HG03108 (cell line): ENCODE measurements around the gene TUBA4A.
A peak's percentile ranks its signal among the peaks of the same experiment; 100 is the strongest.
"Not testable (repeated sequence)": the region's sequence is repeated elsewhere in the genome, so short reads cannot be mapped to it uniquely, and the experiment has no call there.

Source experiments
- ATAC-seq: cut with Tn5 transposase; IDR thresholded peaks from one replicate; pipeline ENCODE4 v1.9.1; 2021; ENCODE audit warnings: moderate library complexity; ENCODE audit not compliant: unreplicated experiment

Gene TUBA4A

GRCh38 chr2:219269362-219270054 lies 15.8 kb upstream of the TUBA4A start:
- ATAC-seq: no peak

GRCh38 chr2:219268294-219268693 lies 14.6 kb upstream of the TUBA4A start:
- no peak for ATAC-seq

- no peak for ATAC-seq
These were observed 13.2 kb upstream of the TUBA4A start for GRCh38 chr2:219266886-219267285.

DNA sequence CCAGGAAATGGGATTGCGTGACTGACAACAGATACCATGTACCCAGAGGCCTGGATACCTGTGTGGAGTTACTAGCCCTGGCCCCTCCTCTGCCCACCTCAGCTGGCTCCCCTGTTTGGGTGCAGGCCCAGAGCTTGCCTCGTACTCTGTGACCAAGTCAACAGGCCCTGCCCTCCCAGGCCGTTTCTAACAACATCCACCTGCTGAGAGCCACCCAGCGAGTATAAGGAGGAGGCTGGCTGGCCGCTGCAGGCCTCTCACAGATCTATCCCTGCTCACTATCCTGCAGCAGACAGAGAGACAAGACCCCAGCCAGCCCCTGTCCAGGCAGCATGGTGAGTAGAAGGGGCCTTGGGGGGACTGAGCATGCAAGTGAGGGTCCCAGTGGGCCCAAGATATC lies 12.5 kb upstream of the TUBA4A start:
- ATAC-seq: no peak

DNA sequence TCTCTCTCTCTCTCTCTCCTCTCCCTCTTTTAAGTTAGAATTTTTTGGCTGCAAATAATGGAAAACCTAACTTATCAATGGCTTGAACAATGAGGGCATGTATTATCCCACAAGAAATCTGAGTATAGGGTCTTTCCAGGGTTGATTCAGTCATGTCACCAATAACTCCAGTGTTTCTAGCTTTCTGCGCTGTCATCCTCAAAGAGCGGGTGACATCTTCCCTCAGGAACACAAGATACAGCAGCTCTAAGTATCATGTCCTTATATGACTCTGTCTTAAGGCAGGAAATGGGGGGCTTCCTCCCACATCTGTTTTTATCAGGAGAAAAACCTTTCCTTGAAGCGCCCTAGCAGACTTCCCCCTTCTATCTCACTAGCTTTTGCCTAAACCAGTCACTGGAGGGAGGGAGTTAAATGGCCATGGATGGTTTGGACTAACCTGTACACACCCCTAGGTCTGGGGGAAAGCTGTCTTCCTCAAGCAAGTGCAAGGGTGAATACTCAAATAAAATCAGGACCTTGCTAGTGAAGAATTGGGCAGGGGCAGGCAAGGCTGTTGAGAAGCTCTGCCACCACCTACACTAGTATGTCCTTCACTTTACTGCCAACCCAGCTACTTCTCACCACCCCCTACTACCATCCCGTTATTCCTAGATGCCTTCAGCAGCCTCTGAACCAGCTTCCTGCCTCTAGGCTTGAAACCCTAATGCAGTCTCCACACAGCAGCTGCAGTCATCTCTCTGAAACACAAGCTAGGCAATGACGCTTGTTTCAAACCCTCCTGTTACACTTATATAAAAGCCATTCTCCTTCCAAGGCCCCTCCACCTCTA lies 7.5 kb upstream of the TUBA4A start:
- no peak for ATAC-seq

DNA sequence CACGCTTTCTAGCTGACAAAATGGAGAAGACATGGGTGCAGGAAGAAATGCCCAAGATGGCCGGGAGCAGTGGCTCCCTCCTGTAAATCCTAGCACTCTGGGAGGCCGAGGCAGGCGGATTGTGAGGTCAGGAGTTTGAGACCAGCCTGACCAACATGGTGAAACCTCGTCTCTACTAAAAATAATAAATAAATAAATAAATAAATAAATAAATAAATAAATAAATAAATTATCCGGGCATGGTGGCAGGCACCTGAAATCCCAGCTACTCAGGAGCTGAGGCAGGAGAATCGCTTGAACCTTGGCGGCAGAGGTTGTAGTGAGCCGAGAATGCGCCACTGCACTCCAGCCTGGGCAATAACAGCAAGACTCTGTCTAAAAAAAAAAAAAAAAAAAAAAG lies 5.2 kb upstream of the TUBA4A start:
- not testable (repeated sequence) for ATAC-seq

- peak; percentile 14 for ATAC-seq
These were observed 978 bp upstream of the TUBA4A start for GRCh38 chr2:219254590-219255201.

DNA sequence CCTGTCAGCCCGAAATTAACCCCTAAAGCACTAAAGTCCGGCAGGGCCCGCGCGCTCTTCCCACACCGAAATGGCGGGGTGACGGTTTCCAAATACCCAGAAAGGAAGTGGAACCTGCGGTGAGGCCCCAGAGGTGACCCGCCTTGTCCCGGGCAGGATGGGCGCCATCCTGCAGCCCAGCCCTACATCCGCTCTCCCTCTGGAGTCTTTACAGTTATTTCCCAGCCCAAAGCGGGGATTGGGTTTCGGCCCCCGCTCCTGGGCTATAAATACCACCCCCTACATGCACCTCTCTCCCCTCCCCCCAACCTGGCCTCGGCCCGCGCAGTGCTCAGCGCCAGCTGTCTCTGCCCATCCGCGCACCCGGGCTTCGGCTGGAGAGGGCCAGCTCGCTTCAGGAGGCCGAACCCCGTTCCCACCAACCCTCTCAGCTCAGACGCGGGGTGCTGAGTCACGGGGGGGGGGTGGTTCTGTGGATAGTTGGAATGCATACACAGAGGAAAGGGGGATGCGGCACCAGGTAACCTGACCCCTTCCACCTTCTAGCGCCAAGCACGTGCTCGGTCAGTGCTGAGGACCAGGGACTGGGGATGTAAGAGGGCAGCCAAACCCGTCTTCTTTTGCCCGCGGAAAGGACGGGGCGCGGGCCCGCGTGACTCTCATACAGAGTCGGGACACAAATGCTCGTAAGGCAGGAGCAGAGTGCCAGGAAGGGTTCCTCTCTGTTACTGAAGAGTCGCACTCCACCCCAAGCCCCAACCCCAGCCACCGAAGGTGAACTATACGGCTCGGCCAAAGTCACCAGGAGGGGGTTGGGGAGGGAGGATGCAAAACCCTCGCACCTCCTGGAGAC lies 592 bp downstream of the TUBA4A start, which contains the start of gene TUBA4B:
TSS of gene TUBA4B (plus strand) at position 344 of the 853 bp plus-strand sequence. CDS start at position 509, 165 bp downstream.
- no peak for ATAC-seq

DNA sequence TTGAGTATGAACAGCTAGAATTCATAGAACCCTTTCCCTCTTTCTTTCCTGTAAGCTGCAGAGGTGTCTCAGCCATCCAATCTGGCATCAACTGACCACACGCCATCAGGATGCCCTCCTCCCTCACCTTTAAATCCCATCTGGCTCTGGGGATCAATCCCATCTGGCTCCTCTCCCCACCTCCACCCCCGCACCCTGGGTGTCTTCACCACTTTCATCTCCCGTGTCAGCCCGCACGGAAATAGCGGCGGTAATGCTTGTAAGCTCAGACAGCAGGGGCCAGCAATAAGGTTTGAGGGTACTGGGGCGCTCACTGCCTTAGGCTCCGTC lies 1.2 kb downstream of the TUBA4A start:
- no peak for ATAC-seq

- ATAC-seq: no peak
These were observed 1.6 kb downstream of the TUBA4A start for GRCh38 chr2:219252084-219252483.

DNA sequence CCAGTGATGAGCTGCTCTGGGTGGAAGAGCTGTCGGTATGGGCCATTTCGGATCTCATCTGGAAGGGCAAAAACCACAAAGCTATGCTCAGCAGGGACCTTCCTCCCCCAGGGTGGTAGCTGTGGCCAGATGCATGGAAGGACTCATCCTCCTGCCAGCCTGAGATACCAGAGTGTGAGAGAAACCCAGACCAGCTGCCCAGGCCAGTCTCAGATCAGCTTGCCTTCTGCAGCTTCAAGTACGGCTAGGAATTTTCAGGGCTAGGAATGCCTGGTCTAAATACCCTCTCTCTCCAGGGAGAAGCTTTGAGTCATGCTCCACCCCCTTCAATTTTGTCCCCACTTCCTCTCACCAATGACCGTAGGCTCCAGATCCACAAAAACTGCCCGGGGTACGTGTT lies 2.1 kb downstream of the TUBA4A start:
- ATAC-seq: no peak

DNA sequence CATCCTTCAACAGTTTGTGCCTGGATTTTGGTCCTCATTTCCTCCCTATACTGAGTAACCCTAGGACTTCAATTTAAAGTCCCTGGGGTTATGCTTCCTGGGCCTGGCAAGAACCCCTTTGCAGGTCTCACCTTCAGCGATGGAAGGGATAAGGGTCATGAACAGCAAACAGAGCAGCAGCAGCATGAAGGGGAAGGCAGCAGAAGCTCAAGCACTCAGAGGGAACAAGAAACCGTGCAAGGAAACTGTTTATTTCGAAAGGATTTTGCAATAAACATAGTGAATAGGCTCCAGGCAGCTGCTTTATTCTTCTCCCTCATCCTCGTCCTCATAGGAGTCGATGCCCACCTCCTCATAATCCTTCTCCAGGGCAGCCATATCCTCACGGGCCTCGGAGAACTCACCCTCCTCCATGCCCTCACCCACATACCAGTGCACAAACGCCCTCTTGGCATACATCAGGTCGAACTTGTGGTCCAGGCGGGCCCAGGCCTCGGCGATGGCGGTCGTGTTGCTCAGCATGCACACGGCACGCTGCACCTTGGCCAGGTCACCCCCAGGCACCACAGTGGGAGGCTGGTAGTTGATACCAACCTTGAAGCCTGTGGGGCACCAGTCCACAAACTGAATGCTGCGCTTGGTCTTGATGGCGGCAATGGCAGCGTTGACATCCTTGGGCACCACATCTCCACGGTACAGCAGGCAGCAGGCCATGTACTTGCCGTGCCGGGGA lies 3.5 kb downstream of the TUBA4A start:
- ATAC-seq: no peak

GRCh38 chr2:219249203-219249980 lies 4.3 kb downstream of the TUBA4A start:
- ATAC-seq: peak; percentile 44

- ATAC-seq: no peak
These were observed 4.9 kb downstream of the TUBA4A start for GRCh38 chr2:219248845-219249202.

GRCh38 chr2:219247678-219248642 lies 5.8 kb downstream of the TUBA4A start:
- ATAC-seq: peak; percentile 20

- no peak for ATAC-seq
These were observed 7.2 kb downstream of the TUBA4A start for GRCh38 chr2:219246559-219246958.

DNA sequence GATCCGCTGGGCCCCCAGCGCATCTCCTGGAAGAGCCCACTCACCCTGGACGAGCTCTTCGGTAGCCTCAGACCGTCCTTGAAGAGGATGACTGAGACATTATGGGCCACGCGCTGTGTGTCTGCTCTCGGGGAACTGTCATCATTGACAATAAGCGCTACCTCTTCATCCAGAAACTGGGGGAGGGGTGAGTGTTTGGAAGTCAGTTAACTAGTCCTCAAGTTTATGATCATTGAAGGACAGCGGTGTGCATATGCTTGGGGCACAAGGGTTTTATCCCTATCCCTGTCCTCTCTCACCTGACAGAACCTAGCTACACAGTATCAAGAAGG lies 7.9 kb downstream of the TUBA4A start:
- ATAC-seq: no peak

DNA sequence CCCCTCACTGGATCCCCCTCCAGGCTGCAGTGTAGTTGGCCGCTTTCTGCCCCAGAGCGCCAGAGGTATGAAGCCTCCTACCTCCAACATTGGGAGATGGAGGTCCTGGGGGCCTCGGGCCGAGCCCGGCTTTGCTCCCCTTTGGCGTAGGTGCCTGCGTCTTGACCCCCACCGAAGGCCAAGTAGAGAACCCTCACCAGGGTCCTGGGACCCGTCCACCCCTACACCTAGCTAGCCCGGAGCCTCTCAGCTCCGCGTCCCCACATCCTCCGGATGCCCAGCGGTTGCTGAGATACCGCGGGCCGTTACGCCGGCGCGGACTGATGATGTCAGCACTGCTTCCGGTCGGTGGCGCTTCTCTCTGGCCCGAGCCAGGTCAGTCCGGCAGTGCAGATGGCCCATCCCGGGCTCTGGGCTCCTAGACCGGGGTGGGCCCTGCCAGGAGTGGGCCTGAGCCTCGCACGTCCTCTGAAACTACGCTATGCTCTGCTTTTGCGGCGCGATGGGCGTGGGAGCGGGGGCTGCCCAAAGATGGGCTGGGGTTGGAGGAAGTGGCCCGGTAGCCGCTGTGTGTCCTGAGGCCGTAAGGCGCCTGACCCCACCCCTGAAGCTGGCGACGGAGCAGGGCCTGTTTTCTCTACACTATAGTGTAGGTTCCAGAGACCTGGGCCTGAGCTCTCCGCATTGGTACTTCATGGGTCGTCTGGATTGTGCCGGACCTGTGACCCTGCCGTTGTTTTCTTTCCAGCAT lies 8.4 kb downstream of the TUBA4A start, which contains the start of the genes GLB1L and STK16:
TSS of gene GLB1L (minus strand) at position 297 of the 751 bp plus-strand sequence. CDS start 1,871 bp downstream, outside the sequence.
TSS of gene STK16 (plus strand) at position 332 of the 751 bp plus-strand sequence. CDS start 521 bp downstream, outside the sequence.
- ATAC-seq: peak; percentile 50
